Measurements from ENCODE around the gene CEP83. TPM values are rescaled to one million over a fixed set of nuclear protein-coding genes. Genes with fewer than 3 reads are reported as not detected.

The CEP83 gene
- total RNA-seq (10 to 100 TPM in 1 of 6 donors, 1 to 10 TPM in 5; 7.0 to 10.1 (median 8.4) TPM), polyA plus RNA-seq (10 to 100 TPM in 1 of 2 donors, 1 to 10 TPM in 1; 8.6 to 14.5 TPM)

DNA sequence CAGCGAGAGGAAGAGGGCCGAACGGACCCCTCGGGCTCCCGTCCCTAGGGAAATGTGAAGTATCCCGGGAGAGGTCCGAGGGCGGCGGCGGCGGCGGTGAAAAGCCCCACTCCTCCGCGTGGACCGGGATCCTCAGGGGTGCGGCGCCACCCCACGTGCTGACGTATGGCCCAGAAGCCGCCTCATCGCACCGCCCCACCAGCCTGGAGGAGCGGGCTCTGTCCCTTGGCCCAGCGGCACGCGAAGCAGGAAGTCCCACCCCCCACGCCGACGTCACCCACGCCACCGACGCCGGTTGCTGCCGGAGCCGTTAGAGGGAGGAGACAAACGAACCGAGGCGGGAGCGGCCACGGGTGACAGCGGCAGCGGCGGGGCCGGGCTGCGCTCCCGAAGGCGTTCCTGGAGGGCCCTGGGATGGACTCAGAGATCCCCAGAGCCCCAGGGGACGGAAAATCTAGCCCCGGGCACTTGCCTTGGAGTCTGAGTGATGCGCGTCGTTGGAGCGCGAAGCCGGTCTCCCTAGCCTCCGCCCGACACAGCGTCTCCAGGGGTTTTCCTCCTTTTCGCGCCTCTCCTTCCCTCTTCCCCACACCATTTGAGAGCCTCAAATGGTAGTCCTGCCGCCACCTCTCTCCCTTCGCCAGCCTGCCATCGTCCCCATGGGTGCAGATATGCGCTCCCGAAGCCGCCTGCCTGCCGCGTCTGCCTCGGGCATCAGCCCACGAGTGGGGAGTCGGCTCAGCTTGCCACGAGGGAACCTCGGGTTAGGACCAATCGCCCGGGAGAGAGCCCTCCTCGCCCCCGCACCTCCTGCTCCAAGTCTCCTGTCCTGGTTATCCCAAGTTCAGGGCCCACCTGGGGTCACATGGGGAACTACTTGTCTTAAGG is at the start of gene CEP83:
CEP83 (minus strand) TSS at position 140 of the 888 bp plus-strand sequence. CDS start 47,377 bp downstream, outside the sequence.
- Histone ChIP-seq H3K4me1 (peaks cover 0 to 6% (median 4%) of the 10 kb centered on the region in 3 donors), H3K4me3 (peak within 1 kb of the TSS; percentile 71 to 91 (median 76)), H3K27ac (peak within 1 kb of the TSS; percentile 73 to 89 (median 86)), H3K27me3 (no peaks in the 10 kb centered on the region), H3K9me3 (no peaks in the 10 kb centered on the region), H3K36me3 (no peaks in the 10 kb centered on the region)
- TF ChIP-seq, protein P1, sequence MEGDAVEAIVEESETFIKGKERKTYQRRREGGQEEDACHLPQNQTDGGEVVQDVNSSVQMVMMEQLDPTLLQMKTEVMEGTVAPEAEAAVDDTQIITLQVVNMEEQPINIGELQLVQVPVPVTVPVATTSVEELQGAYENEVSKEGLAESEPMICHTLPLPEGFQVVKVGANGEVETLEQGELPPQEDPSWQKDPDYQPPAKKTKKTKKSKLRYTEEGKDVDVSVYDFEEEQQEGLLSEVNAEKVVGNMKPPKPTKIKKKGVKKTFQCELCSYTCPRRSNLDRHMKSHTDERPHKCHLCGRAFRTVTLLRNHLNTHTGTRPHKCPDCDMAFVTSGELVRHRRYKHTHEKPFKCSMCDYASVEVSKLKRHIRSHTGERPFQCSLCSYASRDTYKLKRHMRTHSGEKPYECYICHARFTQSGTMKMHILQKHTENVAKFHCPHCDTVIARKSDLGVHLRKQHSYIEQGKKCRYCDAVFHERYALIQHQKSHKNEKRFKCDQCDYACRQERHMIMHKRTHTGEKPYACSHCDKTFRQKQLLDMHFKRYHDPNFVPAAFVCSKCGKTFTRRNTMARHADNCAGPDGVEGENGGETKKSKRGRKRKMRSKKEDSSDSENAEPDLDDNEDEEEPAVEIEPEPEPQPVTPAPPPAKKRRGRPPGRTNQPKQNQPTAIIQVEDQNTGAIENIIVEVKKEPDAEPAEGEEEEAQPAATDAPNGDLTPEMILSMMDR (IDR thresholded peaks at IDR 0.05), result no peak
- ATAC-seq (peak; percentile 98 to 99 (median 98)), DNase-seq (peak; percentile 95 to 98 (median 97)), FAIRE-seq (no peak)
- WGBS, 2 donors, result 0% methylated on average over 76 to 77 of the region's 77 CpGs
- intact Hi-C loops (cut with DNase I), result no loop called here

GRCh38 chr12:94509317-94509716 is 49.6 kb upstream of the CEP83 start:
- Histone ChIP-seq H3K4me1 (no peaks in the 10 kb centered on the region), H3K27ac (no peak overlapping the region), H3K9me3 (no peaks in the 10 kb centered on the region), H3K4me3 (no peak overlapping the region), H3K27me3 (no peaks in the 10 kb centered on the region), H3K36me3 (no peaks in the 10 kb centered on the region)
- ATAC-seq (no peak), DNase-seq (no peak), FAIRE-seq (no peak)
- TF ChIP-seq, protein P1 (IDR thresholded peaks at IDR 0.05), result no peak
- intact Hi-C loops (cut with DNase I), result no loop called here
- WGBS, 2 donors, result 76 to 84% methylated on average over 3 of the region's 3 CpGs

DNA sequence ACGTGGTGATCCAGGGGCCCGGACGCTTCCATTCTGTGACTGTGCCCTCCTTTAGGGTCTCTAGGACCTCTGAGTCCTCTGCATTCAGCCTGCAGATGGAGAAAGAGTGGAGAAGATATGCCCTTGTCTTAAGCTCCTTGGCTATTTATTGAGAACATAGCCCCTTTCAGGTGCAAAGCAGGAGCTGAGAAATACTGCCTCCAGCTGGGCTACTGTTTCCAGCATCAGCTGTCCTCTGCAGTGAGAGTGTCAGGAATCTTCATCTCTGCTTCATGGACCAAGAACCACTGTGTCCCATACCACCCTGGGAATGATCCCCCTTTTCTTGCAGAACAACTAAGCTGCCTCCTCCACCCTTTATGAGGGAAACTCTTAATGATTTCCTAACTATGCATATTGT is 47.8 kb upstream of the CEP83 start:
- Histone ChIP-seq H3K4me1 (no peaks in the 10 kb centered on the region), H3K27ac (no peak overlapping the region), H3K9me3 (no peaks in the 10 kb centered on the region), H3K27me3 (no peaks in the 10 kb centered on the region), H3K4me3 (no peak overlapping the region), H3K36me3 (no peaks in the 10 kb centered on the region)
- WGBS, 2 donors, result 70 to 74% methylated on average over 3 of the region's 3 CpGs
- TF ChIP-seq, protein P1 (IDR thresholded peaks at IDR 0.05), result no peak
- DNase-seq (no peak), ATAC-seq (no peak), FAIRE-seq (no peak)
- intact Hi-C loops (cut with DNase I), result no loop called here

DNA sequence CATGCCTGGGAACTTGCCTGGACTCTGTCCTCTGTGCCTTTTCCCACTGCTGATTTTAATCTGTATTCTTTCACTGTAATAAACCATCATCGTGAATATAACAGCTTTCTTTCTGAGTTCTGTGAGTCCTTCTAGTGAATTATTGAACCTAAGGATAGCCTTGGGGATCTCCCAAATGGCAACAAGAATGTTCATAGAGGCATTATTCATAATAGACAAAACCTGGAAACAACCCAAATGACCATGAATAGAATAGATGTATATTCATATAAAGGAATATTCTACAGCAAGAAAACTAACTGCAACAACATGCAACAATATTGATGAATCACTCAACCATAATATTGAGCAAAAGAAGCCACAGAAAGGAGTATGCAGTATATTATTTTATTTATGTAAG is 44.7 kb upstream of the CEP83 start:
- Histone ChIP-seq H3K36me3 (no peaks in the 10 kb centered on the region), H3K4me3 (no peak overlapping the region), H3K27ac (no peak overlapping the region), H3K9me3 (no peaks in the 10 kb centered on the region), H3K27me3 (no peaks in the 10 kb centered on the region), H3K4me1 (no peaks in the 10 kb centered on the region)
- FAIRE-seq, result no peak
- no peak for DNase-seq
- whole genome bisulfite sequencing, 2 donors, result 55 to 76% methylated on average over 1 of the region's 1 CpG
- intact Hi-C loops (cut with DNase I), result no loop called here
- ATAC-seq, result no peak
- TF ChIP-seq, protein P1 (IDR thresholded peaks at IDR 0.05), result no peak

GRCh38 chr12:94503619-94504018 is 44.0 kb upstream of the CEP83 start:
- TF ChIP-seq, protein P1 (IDR thresholded peaks at IDR 0.05), result no peak
- H3K4me1 ChIP-seq, result no peaks in the 10 kb centered on the region
- DNase-seq (no peak), FAIRE-seq (no peak), ATAC-seq (no peak)
- H3K27me3 ChIP-seq, result no peaks in the 10 kb centered on the region
- no peaks in the 10 kb centered on the region for H3K36me3 ChIP-seq
- H3K9me3 ChIP-seq, result no peaks in the 10 kb centered on the region
- 0 to 98% methylated on average over 1 of the region's 1 CpG for WGBS, 2 donors
- intact Hi-C loops (cut with DNase I), result no loop called here
- no peak overlapping the region for H3K27ac ChIP-seq
- no peak overlapping the region for H3K4me3 ChIP-seq
